ENCODE data around the gene ITGB1.

DNA sequence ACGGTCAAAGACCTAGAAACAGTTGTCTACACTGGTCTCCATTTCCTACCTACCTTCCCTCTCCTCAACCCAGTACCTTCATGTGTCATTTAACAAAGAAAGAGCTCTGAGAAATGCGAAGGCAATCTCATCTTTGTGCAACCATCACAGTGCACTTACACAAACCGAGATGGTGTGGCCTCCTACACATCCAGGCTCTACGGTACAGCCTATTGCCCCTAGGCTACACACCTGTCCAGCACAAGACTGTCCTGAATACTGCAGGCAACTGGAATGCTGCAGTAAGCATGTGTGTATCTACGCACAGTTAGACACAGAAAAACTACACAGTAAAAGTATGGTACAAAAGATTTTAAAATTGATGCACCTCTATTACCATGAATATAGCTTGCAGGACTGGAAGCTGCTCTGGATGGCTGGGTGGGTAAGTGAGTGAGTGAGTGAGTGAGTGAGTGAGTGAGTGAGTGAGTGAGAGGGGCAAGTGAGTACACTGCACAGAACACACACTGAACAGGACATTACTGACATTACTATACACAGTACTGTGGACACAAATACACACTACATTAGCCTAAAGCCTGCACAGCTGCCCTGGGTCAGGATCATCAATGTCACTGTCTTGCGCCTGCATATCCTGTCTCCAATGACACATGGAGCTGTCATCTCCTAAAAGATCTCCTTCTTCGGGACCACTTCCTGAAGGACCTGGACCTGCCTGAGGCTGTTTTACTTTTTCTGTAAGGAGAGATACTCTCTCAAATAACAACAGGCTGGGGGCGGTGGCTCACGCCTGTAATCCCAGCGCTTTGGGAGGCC, 18.5 kb downstream of the ITGB1 start:
- TF ChIP-seq, protein P1, sequence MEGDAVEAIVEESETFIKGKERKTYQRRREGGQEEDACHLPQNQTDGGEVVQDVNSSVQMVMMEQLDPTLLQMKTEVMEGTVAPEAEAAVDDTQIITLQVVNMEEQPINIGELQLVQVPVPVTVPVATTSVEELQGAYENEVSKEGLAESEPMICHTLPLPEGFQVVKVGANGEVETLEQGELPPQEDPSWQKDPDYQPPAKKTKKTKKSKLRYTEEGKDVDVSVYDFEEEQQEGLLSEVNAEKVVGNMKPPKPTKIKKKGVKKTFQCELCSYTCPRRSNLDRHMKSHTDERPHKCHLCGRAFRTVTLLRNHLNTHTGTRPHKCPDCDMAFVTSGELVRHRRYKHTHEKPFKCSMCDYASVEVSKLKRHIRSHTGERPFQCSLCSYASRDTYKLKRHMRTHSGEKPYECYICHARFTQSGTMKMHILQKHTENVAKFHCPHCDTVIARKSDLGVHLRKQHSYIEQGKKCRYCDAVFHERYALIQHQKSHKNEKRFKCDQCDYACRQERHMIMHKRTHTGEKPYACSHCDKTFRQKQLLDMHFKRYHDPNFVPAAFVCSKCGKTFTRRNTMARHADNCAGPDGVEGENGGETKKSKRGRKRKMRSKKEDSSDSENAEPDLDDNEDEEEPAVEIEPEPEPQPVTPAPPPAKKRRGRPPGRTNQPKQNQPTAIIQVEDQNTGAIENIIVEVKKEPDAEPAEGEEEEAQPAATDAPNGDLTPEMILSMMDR (IDR thresholded peaks at IDR 0.05): no peak
- TF ChIP-seq POLR2A (IDR thresholded peaks at IDR 0.05): no peak

Measured in lower leg skin (tissue), 3 donors.